ENCODE data around the gene PRXL2A. TPM values are rescaled to one million over a fixed set of nuclear protein-coding genes. Genes with fewer than 3 reads are reported as not detected.

Gene PRXL2A
- total RNA-seq, 1 donor from 2014 or later = 33.3 TPM

DNA sequence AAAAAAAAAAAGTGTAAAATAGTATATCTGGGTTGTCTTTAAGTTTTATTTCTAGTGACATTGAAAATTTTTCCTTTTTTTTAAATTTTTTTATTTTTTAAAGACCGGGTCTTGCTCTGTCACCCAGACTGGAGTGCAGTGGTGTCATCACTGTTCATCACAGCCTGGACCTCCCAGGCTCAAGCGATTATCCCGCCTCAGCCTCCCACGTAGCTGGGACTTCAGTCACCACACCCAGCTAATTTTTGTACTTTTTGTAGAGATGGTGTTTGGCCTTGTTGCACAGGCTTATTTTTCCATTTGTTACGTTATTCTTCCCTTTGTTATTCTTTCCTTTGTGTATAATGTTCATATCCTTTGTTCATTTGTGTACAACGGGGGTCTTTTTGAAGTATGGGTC is 75.9 kb downstream of the PRXL2A start:
- Histone ChIP-seq H3K27ac (peak overlapping the region; percentile 20), H3K4me1 (peaks cover 76% of the 10 kb centered on the region), H3K27me3 (ENCODE audit: low read depth) (no peaks in the 10 kb centered on the region), H3K9me3 (no peaks in the 10 kb centered on the region), H3K36me3 (peaks cover 10% of the 10 kb centered on the region), H3K4me3 (no peak overlapping the region)
- no peak for ATAC-seq
- intact Hi-C loops (cut with DNase I) = no loop called here
- TF ChIP-seq, protein P1, sequence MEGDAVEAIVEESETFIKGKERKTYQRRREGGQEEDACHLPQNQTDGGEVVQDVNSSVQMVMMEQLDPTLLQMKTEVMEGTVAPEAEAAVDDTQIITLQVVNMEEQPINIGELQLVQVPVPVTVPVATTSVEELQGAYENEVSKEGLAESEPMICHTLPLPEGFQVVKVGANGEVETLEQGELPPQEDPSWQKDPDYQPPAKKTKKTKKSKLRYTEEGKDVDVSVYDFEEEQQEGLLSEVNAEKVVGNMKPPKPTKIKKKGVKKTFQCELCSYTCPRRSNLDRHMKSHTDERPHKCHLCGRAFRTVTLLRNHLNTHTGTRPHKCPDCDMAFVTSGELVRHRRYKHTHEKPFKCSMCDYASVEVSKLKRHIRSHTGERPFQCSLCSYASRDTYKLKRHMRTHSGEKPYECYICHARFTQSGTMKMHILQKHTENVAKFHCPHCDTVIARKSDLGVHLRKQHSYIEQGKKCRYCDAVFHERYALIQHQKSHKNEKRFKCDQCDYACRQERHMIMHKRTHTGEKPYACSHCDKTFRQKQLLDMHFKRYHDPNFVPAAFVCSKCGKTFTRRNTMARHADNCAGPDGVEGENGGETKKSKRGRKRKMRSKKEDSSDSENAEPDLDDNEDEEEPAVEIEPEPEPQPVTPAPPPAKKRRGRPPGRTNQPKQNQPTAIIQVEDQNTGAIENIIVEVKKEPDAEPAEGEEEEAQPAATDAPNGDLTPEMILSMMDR (IDR thresholded peaks at IDR 0.05) = no peak
- no peak for DNase-seq

DNA sequence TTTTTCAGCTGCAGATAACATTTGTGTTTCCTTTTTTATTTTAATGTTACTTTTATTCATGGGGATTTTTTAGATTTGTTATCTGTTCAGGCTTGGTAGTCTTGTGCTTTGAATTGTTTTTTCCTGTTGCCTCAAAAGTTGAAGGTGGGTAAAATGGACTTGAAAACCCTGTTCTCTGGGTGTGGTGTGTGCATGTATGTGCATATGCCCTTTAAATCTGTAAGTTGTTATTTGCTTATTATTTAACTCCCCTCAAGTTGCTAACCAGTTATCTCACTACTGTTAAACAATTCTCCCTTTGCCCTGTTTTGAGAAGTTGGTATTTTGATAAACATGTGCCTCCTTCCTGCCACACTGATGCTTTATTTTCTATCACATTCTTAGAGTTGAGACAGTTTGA is 76.3 kb downstream of the PRXL2A start:
- TF ChIP-seq, protein P1 (IDR thresholded peaks at IDR 0.05) = no peak
- Histone ChIP-seq H3K27me3 (ENCODE audit: low read depth) (no peaks in the 10 kb centered on the region), H3K27ac (peak overlapping the region; percentile 20), H3K36me3 (peaks cover 15% of the 10 kb centered on the region), H3K4me1 (peaks cover 80% of the 10 kb centered on the region), H3K9me3 (no peaks in the 10 kb centered on the region), H3K4me3 (no peak overlapping the region)
- no peak for DNase-seq
- no peak for ATAC-seq
- intact Hi-C loops (cut with DNase I) = no loop called here

DNA sequence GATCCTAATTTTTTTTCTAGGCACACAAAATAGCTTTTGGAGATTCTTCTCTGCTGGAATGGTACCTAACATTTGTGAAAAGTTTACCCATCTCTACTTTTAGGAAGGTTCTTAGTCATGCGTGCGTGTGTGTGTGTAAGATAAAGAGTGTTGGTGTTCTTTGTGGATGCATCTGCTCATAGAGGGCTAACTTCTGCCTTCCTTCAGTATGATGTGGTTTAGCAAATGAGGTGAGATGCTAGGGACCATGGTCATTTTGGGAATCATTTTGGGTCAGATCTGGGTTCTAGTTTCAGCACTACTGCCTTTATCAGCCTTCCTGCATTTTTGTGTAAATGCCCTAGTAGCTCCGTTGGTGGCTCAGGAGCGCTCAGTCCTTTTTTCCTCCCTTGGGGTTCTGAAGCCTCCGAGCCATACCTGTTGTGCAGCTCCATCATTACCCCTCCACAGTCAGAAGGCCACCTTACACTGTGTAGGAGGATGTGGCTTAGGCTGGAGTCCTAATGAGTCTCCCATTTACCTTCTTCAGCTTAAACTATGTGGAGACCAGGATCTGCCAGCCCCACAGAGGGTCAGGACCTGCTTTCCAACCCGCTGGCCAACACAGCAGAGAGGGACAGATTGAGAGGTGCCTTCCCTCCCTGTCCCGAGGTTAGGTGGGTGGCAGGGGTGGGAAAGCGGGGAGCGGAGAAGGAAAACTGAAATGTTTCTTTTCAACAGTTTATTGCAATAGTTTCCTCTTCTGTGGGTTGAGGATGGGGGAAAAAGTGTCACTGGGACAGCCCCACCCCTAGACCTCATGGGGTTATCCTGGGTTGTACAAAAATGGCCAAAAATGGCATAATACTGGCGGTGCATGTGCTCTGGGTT is 77.0 kb downstream of the PRXL2A start:
- ATAC-seq = peak; percentile 13 to 59

DNA sequence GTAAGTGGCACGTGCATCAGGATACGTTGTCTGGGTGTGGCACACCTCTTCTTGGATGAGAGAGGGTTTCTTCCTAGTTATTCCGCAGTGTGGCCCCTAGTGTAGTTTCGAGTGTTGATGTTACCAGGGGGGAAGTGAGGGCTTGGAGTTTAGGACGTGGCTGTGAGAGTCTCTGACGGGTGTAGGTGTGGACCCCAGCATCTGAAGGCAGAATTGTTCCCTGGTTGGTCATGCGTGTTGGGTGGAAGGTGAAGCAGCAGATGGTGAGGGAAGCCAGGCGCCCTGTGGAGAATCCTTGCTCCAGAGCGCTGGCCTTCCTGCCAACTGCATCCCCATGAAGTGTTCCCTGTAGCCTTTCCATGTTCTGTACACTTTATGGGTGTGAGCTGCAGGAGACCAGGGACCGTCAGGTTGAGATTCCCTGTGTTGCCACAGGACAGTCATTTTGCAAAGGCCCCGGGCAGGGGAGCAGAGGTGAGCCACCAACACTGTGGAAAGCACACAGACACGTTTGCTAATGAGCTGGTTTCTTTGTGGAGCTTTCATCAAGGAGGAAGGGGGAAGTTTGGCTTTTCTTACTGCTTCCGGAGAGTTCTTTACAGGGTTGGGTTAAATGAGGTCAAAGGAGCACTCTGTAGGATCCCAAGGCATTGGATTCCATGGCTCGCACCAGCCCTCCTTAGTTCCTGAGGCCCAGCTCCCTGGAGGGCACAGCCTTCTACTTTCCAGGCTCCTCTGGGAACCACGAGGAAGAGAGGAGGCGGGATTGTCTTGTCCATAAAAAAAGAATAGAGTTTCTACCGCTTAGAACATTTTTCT is 77.8 kb downstream of the PRXL2A start:
- Histone ChIP-seq H3K9me3 (no peaks in the 10 kb centered on the region), H3K27me3 (ENCODE audit: low read depth) (no peaks in the 10 kb centered on the region), H3K4me1 (peaks cover 89% of the 10 kb centered on the region), H3K36me3 (peaks cover 29% of the 10 kb centered on the region), H3K27ac (peak overlapping the region; percentile 76), H3K4me3 (peak overlapping the region; percentile 11)
- TF ChIP-seq, protein P1 (IDR thresholded peaks at IDR 0.05) = no peak
- ATAC-seq (peak; percentile 46 to 50), DNase-seq (no peak)
- intact Hi-C loops (cut with DNase I) = no loop called here

More for the DNA sequence above, 77.0 kb downstream of the PRXL2A start:
- TF ChIP-seq, protein P1 (IDR thresholded peaks at IDR 0.05) = no peak
- Histone ChIP-seq H3K4me1 (peaks cover 86% of the 10 kb centered on the region), H3K36me3 (peaks cover 21% of the 10 kb centered on the region), H3K4me3 (peak overlapping the region; percentile 11), H3K27me3 (ENCODE audit: low read depth) (no peaks in the 10 kb centered on the region), H3K9me3 (no peaks in the 10 kb centered on the region), H3K27ac (peak overlapping the region; percentile 76)
- intact Hi-C loops (cut with DNase I) = no loop called here
- no peak for DNase-seq

Other genes with a start within 250 kb of the PRXL2A start
- 306 TPM for gene ANXA11, start 203.0 kb upstream of the PRXL2A start, total RNA-seq
- 1.0 TPM for gene MAT1A, start 118.9 kb upstream of the PRXL2A start, total RNA-seq
- gene DYDC1, start 51.8 kb upstream of the PRXL2A start, total RNA-seq = 0.77 TPM
- 4.2 TPM for gene DYDC2, start 51.8 kb upstream of the PRXL2A start, total RNA-seq
- gene TSPAN14, start 45.8 kb downstream of the PRXL2A start, total RNA-seq = 169 TPM
- gene SH2D4B, start 129.4 kb downstream of the PRXL2A start, total RNA-seq = 1.4 TPM